ENCODE results near the gene FERMT2. TPM values are rescaled to one million over a fixed set of nuclear protein-coding genes. Genes with fewer than 3 reads are reported as not detected.

FERMT2 gene
- total and polyA plus RNA-seq, 2 experiments from 2014 or later = 108 to 148 TPM

DNA sequence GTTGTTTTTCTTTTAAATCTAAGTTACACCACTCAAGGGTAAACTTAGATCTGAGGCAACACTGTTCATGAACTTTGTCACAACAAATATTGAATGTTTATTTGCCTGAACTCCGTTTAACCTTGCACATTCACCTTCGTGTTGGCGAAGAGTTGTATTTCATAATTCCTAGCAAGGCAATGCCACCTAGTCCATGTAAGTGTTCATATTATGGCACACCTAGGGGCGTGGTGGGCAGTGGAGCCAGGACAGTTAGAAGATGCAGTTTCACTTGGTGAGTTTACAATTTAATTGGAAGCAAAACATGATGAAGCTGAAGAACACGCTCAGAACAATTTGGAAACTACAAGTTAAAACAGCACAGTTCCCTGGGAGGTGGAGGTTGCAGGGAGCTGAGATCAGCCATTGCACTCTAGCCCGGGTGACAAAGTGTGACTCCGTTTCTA is 129.0 kb downstream of the FERMT2 start:
- H4K20me1 ChIP-seq (replicated peaks; ENCODE audit: insufficient read depth) = no peaks in the 10 kb centered on the region
- H3K4me3 ChIP-seq = no peak overlapping the region
- no peaks in the 10 kb centered on the region for H3K36me3 Mint-ChIP-seq (ENCODE audit: low read depth)
- no peaks in the 10 kb centered on the region for H3K4me1 ChIP-seq (ENCODE audit: insufficient read depth)
- H3K4me1 Mint-ChIP-seq = no peaks in the 10 kb centered on the region
- H3K4me2 ChIP-seq = no peak overlapping the region
- H3F3A ChIP-seq (replicated peaks; ENCODE audit: low read depth) = no peaks in the 10 kb centered on the region
- no peaks in the 10 kb centered on the region for H3K27me3 ChIP-seq (ENCODE audit: insufficient read depth)
- H3K27ac Mint-ChIP-seq = no peak overlapping the region
- H3K27ac ChIP-seq (ENCODE audit: low read depth) = no peak overlapping the region
- no peak for TF ChIP-seq STAT1 (IDR thresholded peaks at IDR 0.05; ENCODE audit: unreplicated experiment)
- TF ChIP-seq JUNB (IDR thresholded peaks at IDR 0.05; ENCODE audit: unreplicated experiment) = no peak
- no peak for TF ChIP-seq POLR2AphosphoS5 (IDR thresholded peaks at IDR 0.05; ENCODE audit: low read depth)
- TF ChIP-seq ZNF331 (CRISPR knock-in tag; IDR thresholded peaks at IDR 0.05; ENCODE audit: low read depth) = no peak
- TF ChIP-seq EZH2phosphoT487 (IDR thresholded peaks at IDR 0.05; ENCODE audit: unreplicated experiment) = no peak
- TF ChIP-seq ZNF462 (CRISPR knock-in tag; IDR thresholded peaks at IDR 0.05) = no peak
- TF ChIP-seq, protein P1, sequence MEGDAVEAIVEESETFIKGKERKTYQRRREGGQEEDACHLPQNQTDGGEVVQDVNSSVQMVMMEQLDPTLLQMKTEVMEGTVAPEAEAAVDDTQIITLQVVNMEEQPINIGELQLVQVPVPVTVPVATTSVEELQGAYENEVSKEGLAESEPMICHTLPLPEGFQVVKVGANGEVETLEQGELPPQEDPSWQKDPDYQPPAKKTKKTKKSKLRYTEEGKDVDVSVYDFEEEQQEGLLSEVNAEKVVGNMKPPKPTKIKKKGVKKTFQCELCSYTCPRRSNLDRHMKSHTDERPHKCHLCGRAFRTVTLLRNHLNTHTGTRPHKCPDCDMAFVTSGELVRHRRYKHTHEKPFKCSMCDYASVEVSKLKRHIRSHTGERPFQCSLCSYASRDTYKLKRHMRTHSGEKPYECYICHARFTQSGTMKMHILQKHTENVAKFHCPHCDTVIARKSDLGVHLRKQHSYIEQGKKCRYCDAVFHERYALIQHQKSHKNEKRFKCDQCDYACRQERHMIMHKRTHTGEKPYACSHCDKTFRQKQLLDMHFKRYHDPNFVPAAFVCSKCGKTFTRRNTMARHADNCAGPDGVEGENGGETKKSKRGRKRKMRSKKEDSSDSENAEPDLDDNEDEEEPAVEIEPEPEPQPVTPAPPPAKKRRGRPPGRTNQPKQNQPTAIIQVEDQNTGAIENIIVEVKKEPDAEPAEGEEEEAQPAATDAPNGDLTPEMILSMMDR (conservative IDR thresholded peaks at IDR 0.05; ENCODE audit: low read depth in 2 of 2) = no peak
- TF ChIP-seq ZNF114 (CRISPR knock-in tag; IDR thresholded peaks at IDR 0.05) = no peak
- no peak overlapping the region for H2AFZ ChIP-seq
- H3K36me3 ChIP-seq (ENCODE audit: insufficient read depth) = no peaks in the 10 kb centered on the region
- H3K9me2 ChIP-seq (ENCODE audit: insufficient read depth) = no peaks in the 10 kb centered on the region
- no peak overlapping the region for H3K4me3 Mint-ChIP-seq
- DNase-seq (ENCODE audit: low spot score) (no peak), ATAC-seq (no peak)
- H3K9me3 Mint-ChIP-seq = no peaks in the 10 kb centered on the region
- peaks cover 2% of the 10 kb centered on the region for H3K27me3 Mint-ChIP-seq (ENCODE audit: insufficient read depth, low read depth, poor library complexity)
- H3K79me2 ChIP-seq (replicated peaks; ENCODE audit: insufficient read depth) = no peaks in the 10 kb centered on the region

All from GM23338 (cell line).